Measurements from ENCODE around the gene UCN. TPM values are rescaled to one million over a fixed set of nuclear protein-coding genes. Genes with fewer than 3 reads are reported as not detected.

Gene UCN
- total and polyA plus RNA-seq, 2 donors (not counting 1 experiment from before 2014, with no cell fraction given): 3.6 to 4.5 TPM

DNA sequence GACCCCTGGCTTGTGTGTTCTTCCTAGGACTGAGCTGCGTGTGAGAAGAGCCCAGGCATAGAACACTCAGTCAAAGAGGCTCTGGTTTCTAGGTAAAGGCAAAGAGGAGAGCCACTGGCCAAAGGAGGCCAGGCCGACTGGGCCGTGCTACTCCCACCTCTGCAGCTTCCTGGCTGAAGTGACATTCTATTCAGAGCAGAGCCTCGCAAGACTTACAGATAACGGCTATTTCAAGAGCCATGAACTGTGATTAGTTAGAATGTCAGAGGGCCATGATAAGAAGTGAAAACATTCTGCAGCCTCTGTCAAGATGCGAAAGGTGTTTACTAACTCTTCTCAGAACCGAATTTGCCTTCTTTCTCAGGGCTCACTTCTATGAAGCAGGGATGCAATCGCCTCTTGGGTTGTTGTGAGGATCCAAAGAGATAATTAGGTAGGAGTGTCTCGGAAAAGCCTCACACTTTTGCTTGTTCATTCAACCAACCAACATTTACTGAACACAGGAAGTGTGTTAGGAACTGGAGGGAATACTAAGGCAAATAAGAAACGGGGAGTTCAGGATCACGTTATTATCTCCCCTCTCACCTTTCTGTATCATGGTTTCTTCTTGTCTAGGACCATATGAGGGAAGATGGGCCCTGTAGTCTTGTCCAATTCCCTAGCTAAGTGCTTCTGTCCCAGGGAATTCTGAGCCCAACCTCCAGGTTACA is 36.5 kb downstream of the UCN start:
- Histone ChIP-seq H3K36me3 (replicated peaks in 1 of 2; ENCODE audit: control extremely low read depth in 1 of 2, control insufficient read depth in 1 of 2, extremely low read depth in 1 of 2, insufficient read depth in 2 of 2, low read length in 1 of 2) (no peaks in the 10 kb centered on the region), H3K4me1 (ENCODE audit: control insufficient read depth in 2 of 2, insufficient read depth in 2 of 2, low read length in 2 of 2) (no peaks in the 10 kb centered on the region), H4K20me1 (ENCODE audit: control insufficient read depth, insufficient read depth, low read length, poor library complexity, severe bottlenecking) (no peaks in the 10 kb centered on the region), H3K9ac (ENCODE audit: low read length) (no peak overlapping the region), H3K9me3 (ENCODE audit: control extremely low read depth in 1 of 3, control insufficient read depth in 2 of 3, insufficient read depth in 1 of 3, low read length in 2 of 3) (no peaks in the 10 kb centered on the region), H3K4me3 (ENCODE audit: control extremely low read depth in 1 of 5, extremely low read depth in 1 of 5, insufficient read depth in 1 of 5, low read depth in 2 of 5, low read length in 4 of 5) (no peak overlapping the region), H3K4me2 (replicated peaks; ENCODE audit: low read depth, low read length, poor library complexity, severe bottlenecking) (no peak overlapping the region), H3K27me3 (replicated peaks in 1 of 4; ENCODE audit: control extremely low read depth in 1 of 4, control insufficient read depth in 3 of 4, insufficient read depth in 4 of 4, low read length in 3 of 4) (peaks cover 0 to 18% (median 6%) of the 10 kb centered on the region in 4 experiments), H3K79me2 (ENCODE audit: control insufficient read depth, insufficient read depth, low read length) (no peaks in the 10 kb centered on the region), H3K27ac (ENCODE audit: low read length in 2 of 2) (no peak overlapping the region), H2AFZ (ENCODE audit: insufficient read depth, low read depth, low read length, poor library complexity, severe bottlenecking) (no peak overlapping the region)
- WGBS (ENCODE audit: insufficient coverage): 92% methylated on average over 4 of the region's 11 CpGs
- intact Hi-C loops (cut with micrococcal nuclease): no loop called here
- DNase-seq (no peak), ATAC-seq (ENCODE audit: low read depth) (no peak)
- ChIA-PET CTCF (interaction anchor here (0.7 to 2.6 kb wide), 5 partner anchors 8 to 310 kb away, joined by 4 to 16 read pairs (median 5); no protein-coding TSS in a partner anchor), POLR2A (no interaction called here)
- no peak overlapping the region for H3K4me3 Mint-ChIP-seq
- TF ChIP-seq EZH2 (IDR thresholded peaks at IDR 0.05; ENCODE audit: borderline replicate concordance, insufficient read depth, low read depth, low read length, poor library complexity, severe bottlenecking) (no peak), CTCF (IDR thresholded peaks at IDR 0.05) (no peak)
- H3K27me3 Mint-ChIP-seq: peaks cover 33% of the 10 kb centered on the region
- no peak overlapping the region for H3K27ac Mint-ChIP-seq
- H3K4me1 Mint-ChIP-seq: no peaks in the 10 kb centered on the region
- no peaks in the 10 kb centered on the region for H3K9me3 Mint-ChIP-seq (ENCODE audit: insufficient read depth)

GRCh38 chr2:27270670-27271069 is 37.6 kb downstream of the UCN start:
- Histone ChIP-seq H3K36me3 (replicated peaks in 1 of 2; ENCODE audit: control extremely low read depth in 1 of 2, control insufficient read depth in 1 of 2, extremely low read depth in 1 of 2, insufficient read depth in 2 of 2, low read length in 1 of 2) (no peaks in the 10 kb centered on the region), H3K4me2 (replicated peaks; ENCODE audit: low read depth, low read length, poor library complexity, severe bottlenecking) (no peak overlapping the region), H2AFZ (ENCODE audit: insufficient read depth, low read depth, low read length, poor library complexity, severe bottlenecking) (no peak overlapping the region), H3K27ac (ENCODE audit: low read length in 2 of 2) (no peak overlapping the region), H3K27me3 (replicated peaks in 1 of 4; ENCODE audit: control extremely low read depth in 1 of 4, control insufficient read depth in 3 of 4, insufficient read depth in 4 of 4, low read length in 3 of 4) (peaks cover 0 to 27% (median 8%) of the 10 kb centered on the region in 4 experiments), H3K4me1 (ENCODE audit: control insufficient read depth in 2 of 2, insufficient read depth in 2 of 2, low read length in 2 of 2) (no peaks in the 10 kb centered on the region), H3K4me3 (ENCODE audit: control extremely low read depth in 1 of 5, extremely low read depth in 1 of 5, insufficient read depth in 1 of 5, low read depth in 2 of 5, low read length in 4 of 5) (no peak overlapping the region), H3K9me3 (ENCODE audit: control extremely low read depth in 1 of 3, control insufficient read depth in 2 of 3, insufficient read depth in 1 of 3, low read length in 2 of 3) (no peaks in the 10 kb centered on the region), H4K20me1 (ENCODE audit: control insufficient read depth, insufficient read depth, low read length, poor library complexity, severe bottlenecking) (no peaks in the 10 kb centered on the region), H3K79me2 (ENCODE audit: control insufficient read depth, insufficient read depth, low read length) (no peaks in the 10 kb centered on the region), H3K9ac (ENCODE audit: low read length) (no peak overlapping the region)
- DNase-seq (no peak), ATAC-seq (ENCODE audit: low read depth) (no peak)
- Mint-ChIP-seq H3K27ac (no peak overlapping the region), H3K9me3 (ENCODE audit: insufficient read depth) (no peaks in the 10 kb centered on the region), H3K4me1 (peaks cover under 1% of the 10 kb centered on the region), H3K27me3 (peaks cover 29% of the 10 kb centered on the region), H3K4me3 (no peak overlapping the region)
- intact Hi-C loops (cut with micrococcal nuclease): no loop called here
- WGBS (ENCODE audit: insufficient coverage): 0% methylated on average over 1 of the region's 2 CpGs
- TF ChIP-seq CTCF (IDR thresholded peaks at IDR 0.05) (no peak), EZH2 (IDR thresholded peaks at IDR 0.05; ENCODE audit: borderline replicate concordance, insufficient read depth, low read depth, low read length, poor library complexity, severe bottlenecking) (no peak)
- POLR2A ChIA-PET: no interaction called here
- CTCF ChIA-PET: interaction anchor here (2.6 kb wide), 1 partner anchor 9 kb away, joined by 16 read pairs; no protein-coding TSS in a partner anchor
